Fibroblast of lung (primary cell): ENCODE data around the gene PSD4. TPM values are rescaled to one million over a fixed set of nuclear protein-coding genes. Genes with fewer than 3 reads are reported as not detected.

ENCODE experiments used
- DNase-seq, 2 donors: peaks; one replicate each; pipeline versions ENCODE4 v3.0.0 to v3.0.0-alpha.2; 2010; ENCODE audit warnings: low read depth in 2 of 2
- H2AFZ ChIP-seq: 2 replicates; pipeline ENCODE4 v1.5.1; 2012; ENCODE audit warnings: low read length, control low read depth, inconsistent platforms
- H3K27ac ChIP-seq: 2 replicates; pipeline ENCODE4 v1.5.1; 2011; ENCODE audit warnings: low read length, control low read depth; ENCODE audit not compliant: insufficient read depth
- H3K27me3 ChIP-seq: 2 replicates; pipeline ENCODE4 v1.5.1; 2011; ENCODE audit warnings: mild to moderate bottlenecking, low read length; ENCODE audit not compliant: control insufficient read depth, insufficient read depth
- H3K36me3 ChIP-seq: 2 replicates; pipeline ENCODE4 v1.5.1; 2011; ENCODE audit warnings: low read length; ENCODE audit not compliant: control insufficient read depth, insufficient read depth
- H3K4me1 ChIP-seq: 2 replicates; pipeline ENCODE4 v1.5.1; 2011; ENCODE audit warnings: low read length; ENCODE audit not compliant: control insufficient read depth, insufficient read depth; ENCODE audit errors: extremely low read depth
- H3K4me2 ChIP-seq: 2 replicates; pipeline ENCODE4 v1.5.1; 2011; ENCODE audit warnings: low read length, control low read depth; ENCODE audit not compliant: insufficient read depth; ENCODE audit errors: extremely low read depth
- H3K4me3 ChIP-seq, 4 experiments: fragments of 200-600 bp in 1 of 4; sonication (generic) in 1 of 4; replicated peaks in 1 of 4; 2 replicates each; pipeline ENCODE4 v1.5.1; 2011 to 2016; ENCODE audit warnings: low read length in 4 of 4, low read depth in 3 of 4, mild to moderate bottlenecking in 3 of 4, control low read depth in 2 of 4, inconsistent platforms in 1 of 4, mixed read lengths in 1 of 4; ENCODE audit not compliant: insufficient read depth in 1 of 4; ENCODE audit errors: control extremely low read depth in 1 of 4
- H3K79me2 ChIP-seq: 2 replicates; pipeline ENCODE4 v1.5.1; 2012; ENCODE audit warnings: mild to moderate bottlenecking, low read length, inconsistent platforms; ENCODE audit not compliant: control insufficient read depth, insufficient read depth
- H3K9ac ChIP-seq: 2 replicates; pipeline ENCODE4 v1.5.1; 2011; ENCODE audit warnings: mild to moderate bottlenecking, low read length, control low read depth; ENCODE audit not compliant: insufficient read depth
- H3K9me3 ChIP-seq: 2 replicates; pipeline ENCODE4 v1.5.1; 2012; ENCODE audit warnings: low read depth, low read length; ENCODE audit not compliant: control insufficient read depth, insufficient read depth
- H4K20me1 ChIP-seq: 2 replicates; pipeline ENCODE4 v1.5.1; 2011; ENCODE audit warnings: low read length; ENCODE audit not compliant: control insufficient read depth, insufficient read depth; ENCODE audit errors: extremely low read depth
- CTCF ChIP-seq, 2 donors: IDR thresholded peaks in 1 of 2; conservative IDR thresholded peaks in 1 of 2; 1 replicate in 1 of 2; 2 replicates in 1 of 2; pipeline ENCODE4 v1.5.1; 2011 to 2012; ENCODE audit warnings: low read length in 2 of 2, control low read depth in 1 of 2, inconsistent platforms in 1 of 2, low read depth in 1 of 2, mild to moderate bottlenecking in 1 of 2
- EZH2 ChIP-seq: IDR thresholded peaks from 2 replicates; pipeline ENCODE4 v1.5.1; 2012; ENCODE audit warnings: low read length, control low read depth, mild to moderate bottlenecking; ENCODE audit errors: missing control alignments
- polyA plus RNA-seq, 2 donors: library from polyadenylated mRNA; depleted of rRNA in 1 of 2; stranded (reverse) in 1 of 2; unstranded in 1 of 2; fragments of >200 nt; gene quantifications; 2 replicates each; pipeline ENCODE4 v1.2.1, GENCODE V29; 2011 to 2012; ENCODE audit warnings: missing spikeins in 1 of 2
- total RNA-seq: library from RNA; depleted of rRNA; stranded (reverse); fragments of >200 nt; gene quantifications from 2 replicates; pipeline ENCODE4 v1.2.1, GENCODE V29; 2014

The PSD4 gene
- total and polyA plus RNA-seq, 2 donors (not counting 1 experiment from before 2014, with no cell fraction given) = 1.0 to 6.1 TPM

DNA sequence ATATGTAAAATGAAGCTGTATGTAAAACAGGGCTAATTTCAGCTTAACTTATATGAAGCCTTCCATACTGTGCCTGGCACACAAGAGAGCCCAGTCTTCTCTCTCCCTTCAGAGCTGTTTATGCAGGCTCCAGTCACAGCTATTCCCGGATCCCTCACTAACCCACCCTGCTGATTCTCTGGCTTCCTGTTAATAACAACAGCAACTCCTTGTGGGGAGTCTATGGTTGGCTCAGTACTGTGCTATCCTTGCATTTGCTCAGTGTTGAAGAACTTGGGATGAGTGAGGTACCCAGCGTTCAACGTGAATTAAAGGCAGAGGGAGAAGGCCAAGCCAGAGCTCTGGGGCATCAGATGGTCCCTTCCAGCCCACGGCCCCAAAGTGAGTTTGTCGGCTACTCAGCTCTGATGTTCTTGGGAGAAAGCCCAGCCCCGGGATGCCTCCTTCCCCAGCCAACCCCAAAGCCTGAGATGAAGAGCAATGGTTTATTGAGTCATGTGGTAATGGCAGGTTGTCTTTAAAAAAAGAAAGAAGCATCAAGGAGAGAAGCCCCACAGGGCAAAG is 43.2 kb downstream of the PSD4 start:
- H3K9me3 ChIP-seq = no peaks in the 10 kb centered on the region
- H3K27ac ChIP-seq = no peak overlapping the region
- H3K36me3 ChIP-seq = no peaks in the 10 kb centered on the region
- H3K27me3 ChIP-seq = peaks cover 2% of the 10 kb centered on the region
- H2AFZ ChIP-seq = no peak overlapping the region
- no peak overlapping the region for H3K4me2 ChIP-seq
- H3K4me3 ChIP-seq = no peak overlapping the region
- peak in 1 of 2 donors; percentile 34 for DNase-seq
- no peaks in the 10 kb centered on the region for H4K20me1 ChIP-seq
- peaks cover 15% of the 10 kb centered on the region for H3K4me1 ChIP-seq
- no peaks in the 10 kb centered on the region for H3K79me2 ChIP-seq
- H3K9ac ChIP-seq = no peak overlapping the region
- TF ChIP-seq CTCF (conservative IDR thresholded peaks at IDR 0.05 in 1 of 2, IDR thresholded peaks at IDR 0.05 in 1 of 2; ENCODE audit: low read depth in 1 of 2, low read length in 2 of 2) (no peak), EZH2 (no peak)

GRCh38 chr2:113217455-113218282 is 43.9 kb downstream of the PSD4 start:
- peak in 1 of 2 donors; percentile 39 for DNase-seq
- Histone ChIP-seq H3K4me3 (no peak overlapping the region), H2AFZ (no peak overlapping the region), H3K27ac (peak overlapping the region; percentile 8), H4K20me1 (no peaks in the 10 kb centered on the region), H3K36me3 (no peaks in the 10 kb centered on the region), H3K27me3 (peaks cover 2% of the 10 kb centered on the region), H3K4me1 (peaks cover 12% of the 10 kb centered on the region), H3K9me3 (no peaks in the 10 kb centered on the region), H3K79me2 (no peaks in the 10 kb centered on the region), H3K4me2 (no peak overlapping the region), H3K9ac (no peak overlapping the region)
- TF ChIP-seq CTCF (conservative IDR thresholded peaks at IDR 0.05 in 1 of 2, IDR thresholded peaks at IDR 0.05 in 1 of 2; ENCODE audit: low read depth in 1 of 2, low read length in 2 of 2) (no peak), EZH2 (no peak)

- no peaks in the 10 kb centered on the region for H3K79me2 ChIP-seq
- peak; percentile 63 to 65 for DNase-seq
- peaks cover 12% of the 10 kb centered on the region for H3K4me1 ChIP-seq
- H3K4me2 ChIP-seq = no peak overlapping the region
- H4K20me1 ChIP-seq = no peaks in the 10 kb centered on the region
- H2AFZ ChIP-seq = no peak overlapping the region
- TF ChIP-seq CTCF (conservative IDR thresholded peaks at IDR 0.05 in 1 of 2, IDR thresholded peaks at IDR 0.05 in 1 of 2; ENCODE audit: low read depth in 1 of 2, low read length in 2 of 2) (no peak), EZH2 (no peak)
- H3K9ac ChIP-seq = no peak overlapping the region
- peak overlapping the region; percentile 8 for H3K27ac ChIP-seq
- no peaks in the 10 kb centered on the region for H3K36me3 ChIP-seq
- no peak overlapping the region for H3K4me3 ChIP-seq
- peaks cover 2% of the 10 kb centered on the region for H3K27me3 ChIP-seq
- no peaks in the 10 kb centered on the region for H3K9me3 ChIP-seq
These were observed 44.7 kb downstream of the PSD4 start for GRCh38 chr2:113218283-113219091.
